Naive thymus-derived CD8-positive, alpha-beta T cell (primary cell): ENCODE measurements around the gene SLC2A1. TPM values are rescaled to one million over a fixed set of nuclear protein-coding genes. Genes with fewer than 3 reads are reported as not detected.

Experiments used
- ATAC-seq, 2 donors: fragments of 150-1000 bp; cut with Tn5 transposase in 1 of 2; sonication (Bioruptor Pico), chemical (Tn5 transposase) in 1 of 2; 1 replicate in 1 of 2; 2 replicates in 1 of 2; pipeline ENCODE4 v1.10.0; 2021; ENCODE audit warnings: mild to moderate bottlenecking in 2 of 2, moderate library complexity in 2 of 2
- POLR2A ChIA-PET: fragments of 350-600 bp; sonication (Branson Sonifier 250); formaldehyde crosslinking; loops from one replicate; lab custom pipeline; 2021; ENCODE audit warnings: antibody characterized with exemption; lab: Charles Lee
- DNase-seq, 10 donors: peaks; one replicate each; pipeline versions ENCODE4 v3.0.0 to v3.0.0-alpha.2; 2020 to 2022
- H3K27ac Mint-ChIP-seq, 10 donors: one replicate each; pipeline ENCODE4 v1.8.0; 2020 to 2022; ENCODE audit warnings: mild to moderate bottlenecking in 10 of 10, mixed read lengths in 10 of 10, moderate library complexity in 4 of 10, inconsistent platforms in 1 of 10
- H3K27me3 Mint-ChIP-seq, 5 donors: one replicate each; pipeline ENCODE4 v1.8.0; 2021 to 2022; ENCODE audit warnings: mixed read lengths in 5 of 5
- H3K36me3 Mint-ChIP-seq, 3 donors: one replicate each; pipeline ENCODE4 v1.8.0; 2020 to 2022; ENCODE audit warnings: mixed read lengths in 3 of 3, mild to moderate bottlenecking in 2 of 3, inconsistent platforms in 1 of 3
- H3K4me1 Mint-ChIP-seq, 4 donors: one replicate each; pipeline ENCODE4 v1.8.0; 2021 to 2022; ENCODE audit warnings: mixed read lengths in 4 of 4
- H3K4me3 Mint-ChIP-seq, 10 donors: one replicate each; pipeline ENCODE4 v1.8.0; 2020 to 2022; ENCODE audit warnings: mild to moderate bottlenecking in 10 of 10, mixed read lengths in 10 of 10, moderate library complexity in 6 of 10, inconsistent platforms in 1 of 10
- H3K9me3 Mint-ChIP-seq, 9 donors: one replicate each; pipeline ENCODE4 v1.8.0; 2020 to 2022; ENCODE audit warnings: mixed read lengths in 9 of 9, mild to moderate bottlenecking in 3 of 9, inconsistent platforms in 1 of 9, moderate library complexity in 1 of 9
- polyA plus RNA-seq, 3 donors: library from polyadenylated mRNA; unstranded; fragments of 300-500 nt; fragmentation: Illumina TruSeq; gene quantifications; one replicate each; pipeline ENCODE4 v1.2.3, GENCODE V29; 2021
- total RNA-seq, 8 experiments: library from RNA in 2 of 8; stranded (reverse) in 2 of 8; gene quantifications; one replicate each; pipeline ENCODE4 v1.2.3 and lab custom pipeline; 2021 to 2026

SLC2A1 gene
- total and polyA plus RNA-seq, 5 experiments from 2014 or later, result 17.7 to 57.3 (median 22.8) TPM

DNA sequence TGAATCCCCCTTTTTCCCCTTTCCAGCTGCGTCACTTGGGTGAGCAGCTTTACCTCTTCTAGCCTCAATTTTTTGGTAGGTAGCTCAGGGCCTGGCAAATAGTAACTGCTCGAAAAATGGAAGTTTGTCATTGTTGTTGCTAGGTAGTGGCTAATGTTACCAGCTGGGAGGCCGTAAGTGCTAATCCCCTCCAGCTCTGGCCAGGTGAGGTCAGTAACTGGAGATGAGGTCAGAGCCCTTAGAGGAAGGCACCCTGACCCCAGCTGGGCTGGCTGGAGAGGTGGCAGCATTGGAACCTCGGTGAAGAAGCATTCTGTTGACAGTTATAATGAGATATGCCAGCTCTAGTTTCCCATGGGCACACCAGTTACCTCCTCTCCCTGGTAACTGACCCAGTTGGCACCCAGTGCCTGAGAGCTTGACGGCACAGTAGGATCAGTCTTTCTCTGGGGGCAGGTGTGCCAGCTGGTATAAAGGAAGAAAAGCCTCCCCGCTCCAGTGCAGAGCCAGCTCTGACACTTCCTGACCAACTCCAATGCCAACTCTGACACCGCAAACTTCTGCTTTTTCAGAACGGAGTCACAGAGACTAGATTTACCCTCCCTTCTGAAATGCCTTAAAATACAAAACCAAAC is 35.0 kb upstream of the SLC2A1 start:
- Mint-ChIP-seq H3K27ac (peak overlapping the region in 2 of 10 donors; percentile 6 to 57), H3K36me3 (peaks cover 0 to 8% (median 6%) of the 10 kb centered on the region in 3 donors), H3K9me3 (peaks cover 0 to 14% (median 4%) of the 10 kb centered on the region in 9 donors), H3K27me3 (no peaks in the 10 kb centered on the region), H3K4me3 (peak overlapping the region in 1 of 10 donors; percentile 29), H3K4me1 (peaks cover 0 to 11% (median 5%) of the 10 kb centered on the region in 4 donors)
- POLR2A ChIA-PET, result no interaction called here
- DNase-seq (peak in 1 of 10 donors; percentile 7), ATAC-seq (no peak)

DNA sequence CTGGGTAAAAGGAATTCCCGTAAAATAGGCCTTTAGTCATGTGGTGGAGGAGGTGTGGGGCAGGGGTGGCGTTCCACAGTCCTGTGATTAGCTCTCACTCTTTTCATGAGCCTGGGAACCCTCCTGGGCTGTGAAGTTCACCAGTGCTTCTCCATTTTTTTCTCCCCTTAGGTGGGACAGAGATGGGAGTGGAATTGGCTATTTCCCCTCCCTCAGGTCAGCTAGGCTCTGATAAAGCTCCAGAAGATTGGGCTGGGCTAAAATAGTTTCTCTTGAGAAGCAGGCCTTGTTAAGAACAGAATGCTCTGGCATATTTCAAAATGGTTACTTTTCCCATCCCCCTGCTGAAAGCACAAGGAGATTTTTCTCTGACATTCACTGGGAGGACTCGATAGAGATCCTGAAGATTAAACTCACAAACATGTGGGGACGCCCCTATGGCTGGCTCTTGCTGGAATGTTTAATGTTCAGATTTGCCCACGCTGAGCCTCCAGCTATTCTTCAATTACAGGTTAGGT is 33.4 kb upstream of the SLC2A1 start:
- H3K9me3 Mint-ChIP-seq, result peaks cover 0 to 14% (median 4%) of the 10 kb centered on the region in 9 donors
- POLR2A ChIA-PET, result no interaction called here
- H3K4me3 Mint-ChIP-seq, result no peak overlapping the region

GRCh38 chr1:42990757-42991346 is 32.2 kb upstream of the SLC2A1 start:
- POLR2A ChIA-PET, result no interaction called here
- H3K4me1 Mint-ChIP-seq, result peaks cover 0 to 11% (median 5%) of the 10 kb centered on the region in 4 donors
- H3K4me3 Mint-ChIP-seq, result no peak overlapping the region
- peaks cover 0 to 14% (median 4%) of the 10 kb centered on the region in 9 donors for H3K9me3 Mint-ChIP-seq
- no peaks in the 10 kb centered on the region for H3K27me3 Mint-ChIP-seq
- DNase-seq (no peak), ATAC-seq (no peak)
- H3K27ac Mint-ChIP-seq, result no peak overlapping the region
- peaks cover 0 to 8% (median 6%) of the 10 kb centered on the region in 3 donors for H3K36me3 Mint-ChIP-seq

More for the DNA sequence above, 33.4 kb upstream of the SLC2A1 start:
- no peak for ATAC-seq
- no peak for DNase-seq
- no peaks in the 10 kb centered on the region for H3K27me3 Mint-ChIP-seq
- H3K27ac Mint-ChIP-seq, result no peak overlapping the region
- H3K4me1 Mint-ChIP-seq, result peaks cover 0 to 11% (median 5%) of the 10 kb centered on the region in 4 donors
- peaks cover 0 to 8% (median 6%) of the 10 kb centered on the region in 3 donors for H3K36me3 Mint-ChIP-seq

- ATAC-seq (no peak), DNase-seq (no peak)
- Mint-ChIP-seq H3K36me3 (peaks cover 0 to 5% (median 1%) of the 10 kb centered on the region in 3 donors), H3K27ac (peak overlapping the region in 1 of 10 donors; percentile 73), H3K4me1 (peaks cover 0 to 9% (median 3%) of the 10 kb centered on the region in 4 donors), H3K27me3 (no peaks in the 10 kb centered on the region), H3K9me3 (no peaks in the 10 kb centered on the region), H3K4me3 (no peak overlapping the region)
- POLR2A ChIA-PET, result no interaction called here
These were observed 25.0 kb upstream of the SLC2A1 start for GRCh38 chr1:42983693-42984092.

GRCh38 chr1:42983253-42983652 is 24.6 kb upstream of the SLC2A1 start:
- Mint-ChIP-seq H3K27ac (no peak overlapping the region), H3K27me3 (no peaks in the 10 kb centered on the region), H3K4me1 (peaks cover 0 to 9% (median 3%) of the 10 kb centered on the region in 4 donors), H3K36me3 (peaks cover 0 to 7% (median 1%) of the 10 kb centered on the region in 3 donors), H3K9me3 (no peaks in the 10 kb centered on the region), H3K4me3 (no peak overlapping the region)
- DNase-seq, result no peak
- POLR2A ChIA-PET, result no interaction called here
- ATAC-seq, result no peak

- Mint-ChIP-seq H3K27ac (peak overlapping the region in 1 of 10 donors; percentile 40), H3K4me1 (peaks cover 0 to 9% (median 3%) of the 10 kb centered on the region in 4 donors), H3K9me3 (no peaks in the 10 kb centered on the region), H3K36me3 (peaks cover 0 to 7% (median 3%) of the 10 kb centered on the region in 3 donors), H3K4me3 (no peak overlapping the region), H3K27me3 (no peaks in the 10 kb centered on the region)
- POLR2A ChIA-PET, result no interaction called here
- ATAC-seq (no peak), DNase-seq (no peak)
These were observed 24.0 kb upstream of the SLC2A1 start for GRCh38 chr1:42982641-42983040.

- Mint-ChIP-seq H3K9me3 (no peaks in the 10 kb centered on the region), H3K27ac (peak overlapping the region in 1 of 10 donors; percentile 40), H3K36me3 (peaks cover 0 to 7% (median 4%) of the 10 kb centered on the region in 3 donors), H3K4me3 (no peak overlapping the region), H3K27me3 (no peaks in the 10 kb centered on the region), H3K4me1 (peaks cover 0 to 9% (median 3%) of the 10 kb centered on the region in 4 donors)
- POLR2A ChIA-PET, result interaction anchor here (0.6 kb wide), 1 partner anchor 10 kb away, joined by 3 read pairs; no protein-coding TSS in a partner anchor
- no peak for ATAC-seq
- DNase-seq, result no peak
These were observed 23.2 kb upstream of the SLC2A1 start for GRCh38 chr1:42981871-42982270.

- DNase-seq (no peak), ATAC-seq (no peak)
- Mint-ChIP-seq H3K36me3 (peaks cover 0 to 7% (median 4%) of the 10 kb centered on the region in 3 donors), H3K9me3 (no peaks in the 10 kb centered on the region), H3K4me3 (no peak overlapping the region), H3K27ac (peak overlapping the region in 1 of 10 donors; percentile 9), H3K4me1 (peaks cover 0 to 9% (median 3%) of the 10 kb centered on the region in 4 donors), H3K27me3 (no peaks in the 10 kb centered on the region)
- POLR2A ChIA-PET, result interaction anchor here (0.6 to 1.2 kb wide), 2 partner anchors 9 to 23 kb away, joined by 3 read pairs; partner anchors contain the start of gene SLC2A1
These were observed 22.7 kb upstream of the SLC2A1 start for GRCh38 chr1:42981255-42981805.

- Mint-ChIP-seq H3K27me3 (no peaks in the 10 kb centered on the region), H3K9me3 (no peaks in the 10 kb centered on the region), H3K4me3 (no peak overlapping the region), H3K27ac (no peak overlapping the region), H3K36me3 (peaks cover 0 to 7% (median 4%) of the 10 kb centered on the region in 3 donors), H3K4me1 (peaks cover 0 to 9% (median 3%) of the 10 kb centered on the region in 4 donors)
- POLR2A ChIA-PET, result interaction anchor here (0.7 to 1.2 kb wide), 2 partner anchors 21 to 46 kb away, joined by 3 to 4 read pairs; partner anchors contain the start of gene SLC2A1
- ATAC-seq, result no peak
- no peak for DNase-seq
These were observed 21.5 kb upstream of the SLC2A1 start for GRCh38 chr1:42979896-42980800.

DNA sequence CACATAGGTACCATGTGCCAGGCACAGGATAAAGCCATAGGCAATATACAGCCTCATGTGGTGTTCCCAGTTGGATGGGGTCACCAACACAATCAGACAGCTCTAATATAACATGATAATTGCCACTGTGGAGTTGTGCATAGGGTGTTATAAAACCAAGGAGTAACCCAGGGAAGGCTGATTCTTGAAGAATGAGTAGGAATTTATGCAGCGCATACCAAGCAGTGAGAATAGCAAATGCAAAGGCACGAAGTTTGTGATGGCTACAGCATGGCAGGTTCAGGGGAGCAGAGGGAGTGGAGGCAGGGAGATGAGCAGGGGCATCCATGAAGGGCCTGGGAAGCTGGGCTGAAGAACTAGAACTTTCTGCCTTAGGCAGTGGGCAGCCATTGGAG is 20.4 kb upstream of the SLC2A1 start:
- peaks cover 0 to 7% (median 4%) of the 10 kb centered on the region in 3 donors for H3K36me3 Mint-ChIP-seq
- H3K4me3 Mint-ChIP-seq, result no peak overlapping the region
- ATAC-seq (no peak), DNase-seq (no peak)
- peaks cover 0 to 9% (median 2%) of the 10 kb centered on the region in 4 donors for H3K4me1 Mint-ChIP-seq
- no peaks in the 10 kb centered on the region for H3K27me3 Mint-ChIP-seq
- H3K27ac Mint-ChIP-seq, result peak overlapping the region in 1 of 10 donors; percentile 31
- no peaks in the 10 kb centered on the region for H3K9me3 Mint-ChIP-seq
- POLR2A ChIA-PET, result interaction anchor here (0.7 kb wide), 1 partner anchor 45 kb away, joined by 4 read pairs; no protein-coding TSS in a partner anchor

DNA sequence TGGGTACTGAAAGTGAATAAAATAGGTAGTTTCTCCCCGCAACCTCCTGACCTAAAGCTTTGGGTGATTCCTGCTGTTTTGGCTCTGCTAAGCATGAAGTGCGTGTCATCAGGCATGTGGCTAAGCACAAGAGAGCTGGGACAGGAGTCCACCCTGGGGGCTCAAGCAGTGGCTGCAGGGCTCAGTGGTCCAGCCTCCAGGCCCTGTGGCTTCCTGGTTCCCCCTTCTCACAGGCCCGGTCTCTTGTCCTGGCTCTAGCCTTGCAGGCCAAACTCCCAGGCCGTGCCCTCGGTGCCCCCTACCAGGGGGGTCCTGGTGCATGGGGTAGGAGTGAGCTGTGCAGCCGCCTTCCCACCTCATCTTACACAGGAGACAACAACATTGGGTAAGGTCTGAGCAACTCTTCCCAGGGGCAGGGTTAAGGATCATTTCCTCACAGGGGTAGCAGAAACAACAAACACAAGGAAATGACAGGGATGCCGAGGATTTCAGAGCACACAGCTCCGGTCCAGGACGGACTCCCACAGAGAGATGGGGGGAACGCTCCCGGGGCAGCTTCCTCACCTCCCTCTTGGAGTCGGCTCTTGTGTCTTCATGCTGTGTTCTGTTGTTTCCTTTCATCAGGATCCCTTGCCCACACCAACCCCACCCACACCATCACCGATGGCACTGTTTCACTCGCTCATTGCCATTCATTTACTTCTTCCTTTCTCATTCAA is 19.8 kb upstream of the SLC2A1 start:
- DNase-seq, result no peak
- POLR2A ChIA-PET, result no interaction called here

More for the DNA sequence above, 19.8 kb upstream of the SLC2A1 start:
- peaks cover 0 to 9% (median 2%) of the 10 kb centered on the region in 4 donors for H3K4me1 Mint-ChIP-seq
- H3K9me3 Mint-ChIP-seq, result no peaks in the 10 kb centered on the region
- ATAC-seq, result no peak
- peaks cover 0 to 7% (median 4%) of the 10 kb centered on the region in 3 donors for H3K36me3 Mint-ChIP-seq
- H3K27ac Mint-ChIP-seq, result peak overlapping the region in 1 of 10 donors; percentile 31
- no peaks in the 10 kb centered on the region for H3K27me3 Mint-ChIP-seq
- H3K4me3 Mint-ChIP-seq, result no peak overlapping the region
